GM12878 (cell line): ENCODE results near the gene TMC8. TPM values are rescaled to one million over a fixed set of nuclear protein-coding genes. Genes with fewer than 3 reads are reported as not detected.
A peak's percentile ranks its signal among the peaks of the same experiment; 100 is the strongest.

Source experiments
- ATAC-seq: fragments of 200-7000 bp; cut with Tn5 transposase; 3 replicates; pipeline ENCODE4 v1.9.1; 2020; ENCODE audit warnings: mild to moderate bottlenecking, moderate library complexity
- BruUV-seq: library from RNA; stranded (reverse); fragments of 400-500 nt; replicated peaks from 2 replicates; lab custom pipeline; 2021; lab: Mats Ljungman, UMichigan
- CTCF ChIA-PET: fragments of 300-600 bp; sonication (Branson Sonifier 250); formaldehyde crosslinking; extraction: SDS; loops from one replicate; lab custom pipeline; 2021; ENCODE audit warnings: inconsistent platforms; lab: Yijun Ruan, JAX
- POLR2A ChIA-PET: fragments of 350-600 bp; formaldehyde crosslinking; extraction: SDS; loops from one replicate; lab custom pipeline; 2021; ENCODE audit warnings: inconsistent platforms; lab: Charles Lee
- RAD21 ChIA-PET: fragments of 300-600 bp; sonication (Branson Sonifier 250); formaldehyde crosslinking; loops from one replicate; lab custom pipeline; 2023; ENCODE audit warnings: antibody characterized with exemption; ENCODE audit not compliant: unreplicated experiment; lab: Charles Lee
- SMC1A ChIA-PET: fragments of 300-600 bp; sonication (Branson Sonifier 250); formaldehyde crosslinking; loops from one replicate; lab custom pipeline; 2023; ENCODE audit not compliant: unreplicated experiment, uncharacterized antibody; lab: Charles Lee
- DNase-seq: peaks from one replicate; pipeline ENCODE4 v3.0.0-alpha.2; 2011; ENCODE audit warnings: low read depth, low spot score
- FAIRE-seq: peaks from 3 replicates; lab custom pipeline; 2011; peaks lifted over from hg19 to GRCh38; lab: Jason Lieb, UNC
- H2AFZ ChIP-seq: 2 replicates; pipeline ENCODE4 v1.6.0; 2011; ENCODE audit warnings: low read depth, low read length, control low read depth; ENCODE audit not compliant: control insufficient read depth
- H3K27ac ChIP-seq: 2 replicates; pipeline ENCODE4 v1.5.1; 2011; ENCODE audit warnings: control low read depth; ENCODE audit not compliant: control insufficient read depth, insufficient read depth
- H3K27me3 ChIP-seq, 2 experiments: replicated peaks in 1 of 2; 2 replicates each; pipeline versions ENCODE4 v1.6.0 to v1.6.1; 2011; ENCODE audit warnings: low read length in 1 of 2; ENCODE audit not compliant: control insufficient read depth in 2 of 2, insufficient read depth in 2 of 2
- H3K36me3 ChIP-seq, 2 experiments: 2 replicates each; pipeline ENCODE4 v1.5.1; 2011; ENCODE audit warnings: low read length in 1 of 2; ENCODE audit not compliant: control insufficient read depth in 2 of 2, insufficient read depth in 2 of 2
- H3K4me1 ChIP-seq: 2 replicates; pipeline ENCODE4 v1.6.1; 2011; ENCODE audit warnings: mild to moderate bottlenecking, low read length, moderate library complexity, mixed read lengths; ENCODE audit not compliant: control insufficient read depth, insufficient read depth
- H3K4me2 ChIP-seq: 2 replicates; pipeline ENCODE4 v1.6.0; 2011; ENCODE audit warnings: control low read depth; ENCODE audit not compliant: control insufficient read depth, insufficient read depth
- H3K4me3 ChIP-seq: fragments of 200-600 bp; sonication (generic); 2 replicates; pipeline ENCODE4 v1.5.1; 2016
- H3K79me2 ChIP-seq: 2 replicates; pipeline ENCODE4 v1.6.0; 2011; ENCODE audit warnings: low read length; ENCODE audit not compliant: control insufficient read depth, insufficient read depth
- H3K9ac ChIP-seq: 2 replicates; pipeline ENCODE4 v1.8.0; 2011; ENCODE audit warnings: low read length, control low read depth, mixed read lengths; ENCODE audit not compliant: control insufficient read depth, insufficient read depth
- H3K9me3 ChIP-seq: replicated peaks from 3 replicates; pipeline ENCODE4 v1.5.1; 2011; ENCODE audit warnings: mild to moderate bottlenecking, low read length; ENCODE audit not compliant: control insufficient read depth, insufficient read depth
- H4K20me1 ChIP-seq: 2 replicates; pipeline ENCODE4 v1.6.0; 2011; ENCODE audit not compliant: control insufficient read depth, insufficient read depth
- CBFB ChIP-seq: IDR thresholded peaks from 2 replicates; pipeline ENCODE4 v1.6.1; 2016; ENCODE audit warnings: antibody characterized with exemption, low read depth
- CHD2 ChIP-seq: IDR thresholded peaks from 2 replicates; pipeline ENCODE4 v1.6.1; 2011; ENCODE audit warnings: low read depth, low read length, improper control_type of control experiment, borderline replicate concordance
- CREM ChIP-seq: IDR thresholded peaks from 2 replicates; pipeline ENCODE4 v1.6.1; 2014; ENCODE audit warnings: antibody characterized with exemption, low read depth
- MTA2 ChIP-seq: fragments of 450-650 bp; IDR thresholded peaks from 2 replicates; pipeline ENCODE4 v1.6.1; 2016; ENCODE audit warnings: low read depth, mild to moderate bottlenecking, moderate library complexity
- NBN ChIP-seq: fragments of 450-650 bp; IDR thresholded peaks from 2 replicates; pipeline ENCODE4 v1.6.1; 2016
- NR2C2 ChIP-seq: IDR thresholded peaks from 2 replicates; pipeline ENCODE4 v1.6.1; 2011; ENCODE audit warnings: borderline replicate concordance, low read depth; ENCODE audit not compliant: control insufficient read depth, insufficient read length
- POLR2A ChIP-seq: IDR thresholded peaks from 2 replicates; pipeline ENCODE4 v1.6.1; 2011; ENCODE audit warnings: low read depth, mild to moderate bottlenecking, low read length
- POLR2AphosphoS2 ChIP-seq: IDR thresholded peaks from 2 replicates; pipeline ENCODE4 v1.6.1; 2011; ENCODE audit warnings: low read depth, mild to moderate bottlenecking, low read length, improper control_type of control experiment, moderate library complexity
- POU2F2 ChIP-seq: IDR thresholded peaks from 3 replicates; pipeline ENCODE4 v1.6.1; 2011; ENCODE audit warnings: low read depth, mild to moderate bottlenecking, low read length, borderline replicate concordance
- SMARCA5 ChIP-seq: fragments of 450-650 bp; IDR thresholded peaks from 2 replicates; pipeline ENCODE4 v1.6.1; 2017; ENCODE audit warnings: mild to moderate bottlenecking
- SUZ12 ChIP-seq: fragments of 200-600 bp; sonication (generic); IDR thresholded peaks from one replicate; pipeline ENCODE4 v1.6.1; 2018; ENCODE audit warnings: antibody characterized with exemption, mild to moderate bottlenecking; ENCODE audit not compliant: unreplicated experiment
- ZNF217 ChIP-seq: fragments of 450-650 bp; IDR thresholded peaks from 2 replicates; pipeline ENCODE4 v1.6.1; 2017; ENCODE audit warnings: antibody characterized with exemption, mild to moderate bottlenecking
- WGBS: methylation state at CpG from one replicate; pipeline ENCODE4 v1.1.6; 2016; ENCODE audit warnings: low lambda C conversion rate; ENCODE audit not compliant: insufficient replicate concordance, insufficient coverage; ENCODE audit errors: missing lambda C conversion rate; 5-methylcytosine and 5-hydroxymethylcytosine counted together
- in situ Hi-C: fragments of 300-500 bp; cut with MboI; formaldehyde crosslinking; loops from 9 replicates; pipeline ENCODE4 v1.14.3; 2018; ENCODE audit warnings: mixed read lengths
- intact Hi-C: fragments of 100-400 bp; cut with micrococcal nuclease; formaldehyde crosslinking; loops from one replicate; pipeline ENCODE4 v1.14.2; 2022; ENCODE audit not compliant: unreplicated experiment
- polyA plus RNA-seq, 11 experiments: library from polyadenylated mRNA; depleted of rRNA in 4 of 11; unstranded in 6 of 11; stranded (reverse) in 5 of 11; fragments of >200 nt; fragmentation: Nextera tagmentation in 4 of 11; fragmentation: Illumina TruSeq in 1 of 11; extraction: Ambion mirVana in 4 of 11; extraction: Trizol in 1 of 11; gene quantifications; 1 replicate in 1 of 11; 2 replicates in 10 of 11; pipeline versions ENCODE4 v1.2.1 to v1.2.3, GENCODE V29; 2011 to 2016; ENCODE audit warnings: inconsistent platforms in 2 of 11, missing spikeins in 2 of 11, low read depth in 1 of 11
- total RNA-seq, 4 experiments: library from RNA; depleted of rRNA in 3 of 4; stranded (reverse); fragments of >200 nt in 3 of 4; fragmentation: Illumina TruSeq in 1 of 4; extraction: Trizol in 1 of 4; gene quantifications; 2 replicates each; pipeline versions ENCODE4 v1.2.1 to v1.2.3, GENCODE V29; 2013 to 2021
- TF ChIP-seq, protein P1 (sequence below): fragments of 450-650 bp; formaldehyde crosslinking; IDR thresholded peaks from 2 replicates; pipeline ENCODE4 v1.5.0; 2022; ENCODE audit warnings: mild to moderate bottlenecking, missing genetic modification characterization
- TF ChIP-seq, protein P2 (sequence below): IDR thresholded peaks from 2 replicates; pipeline ENCODE4 v1.6.1; 2012; ENCODE audit warnings: low read depth, low read length, improper control_type of control experiment
- TF ChIP-seq, protein P3 (sequence below): fragments of 450-650 bp; IDR thresholded peaks from 2 replicates; pipeline ENCODE4 v1.6.1; 2016; ENCODE audit warnings: mild to moderate bottlenecking

TMC8 gene
- total and polyA plus RNA-seq, 10 of the 15 experiments (the other 5 are each of a cell fraction or from before 2014, with no cell fraction given): 2.7 to 128 (median 40.0) TPM

DNA sequence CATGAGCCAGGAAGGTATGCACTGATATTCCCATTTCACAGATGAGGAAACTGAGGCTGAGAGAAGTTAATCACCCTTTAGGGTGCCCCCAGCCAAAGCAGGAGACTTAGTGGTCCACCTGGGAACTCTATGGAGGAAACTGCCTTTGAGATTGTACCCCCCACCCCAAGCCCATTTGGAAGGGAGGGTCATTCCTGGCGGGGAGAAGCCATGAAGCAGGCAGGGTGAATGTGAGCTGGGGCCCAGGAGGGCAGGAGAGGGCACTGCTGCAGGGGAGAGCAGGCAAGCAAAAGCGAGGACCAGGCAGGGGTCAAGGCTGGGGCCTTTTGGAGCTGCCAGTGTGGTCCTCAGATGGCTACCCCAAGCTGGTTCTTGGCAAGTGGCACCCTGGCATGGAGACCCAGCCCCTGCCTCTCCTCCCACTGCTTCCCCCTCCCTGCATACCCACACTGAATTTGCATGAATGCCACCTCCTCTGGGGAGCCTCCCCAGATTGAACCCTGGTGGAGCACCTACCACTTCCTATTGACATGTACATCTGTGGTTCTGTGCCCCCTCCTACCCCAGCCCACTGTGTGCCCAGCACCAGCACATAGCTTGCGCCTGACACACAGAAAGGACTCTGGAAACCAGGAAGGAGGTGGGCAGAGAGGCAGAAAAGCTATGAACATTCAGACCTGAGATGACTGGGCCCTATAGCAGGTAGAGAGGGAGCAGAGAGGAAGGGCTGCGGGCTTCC lies 1.1 kb upstream of the TMC8 start:
- in situ Hi-C loops (no loop called here), intact Hi-C loops (loop anchor here (2.0 kb wide), 1 partner anchor 17 kb away; no protein-coding TSS in a partner anchor)
- Histone ChIP-seq H3K79me2 (peaks cover 98% of the 10 kb centered on the region), H3K9ac (peak overlapping the region; percentile 86), H3K9me3 (no peaks in the 10 kb centered on the region), H3K4me3 (peak overlapping the region; percentile 94), H4K20me1 (no peaks in the 10 kb centered on the region), H3K4me1 (peaks cover 59% of the 10 kb centered on the region), H3K27me3 (no peaks in the 10 kb centered on the region), H3K36me3 (peaks cover 0 to under 1% of the 10 kb centered on the region in 2 experiments; a peak in 3 of 4 replicates), H3K4me2 (peak overlapping the region; percentile 96), H3K27ac (peak overlapping the region; percentile 93), H2AFZ (no peak overlapping the region)
- ATAC-seq (no peak), DNase-seq (no peak), FAIRE-seq (no peak)
- WGBS: 17% methylated on average over 4 of the region's 4 CpGs
- CTCF ChIA-PET: interaction anchor here (1.0 to 12.7 kb wide), 7 partner anchors 7 to 121 kb away, joined by 3 to 100 read pairs (median 7); no protein-coding TSS in a partner anchor
- TSS peak; percentile 1 for BruUV-seq
- SMC1A ChIA-PET: interaction anchor here (0.6 to 1.7 kb wide), 7 partner anchors 11 to 109 kb away, joined by 3 to 6 read pairs (median 3); no protein-coding TSS in a partner anchor
- TF ChIP-seq MTA2 (no peak), SMARCA5 (peak; percentile 83), NR2C2 (no peak), CHD2 (0 out of 2 replicates have a peak, but pooled peaks have one; percentile 4), NBN (no peak), POU2F2 (peak; percentile 84), CREM (no peak), SUZ12 (no peak), POLR2AphosphoS2 (peak; percentile 31; the same call in 1 of the 2 replicates), POLR2A (peak; percentile 40; the same call in 1 of the 2 replicates), CBFB (no peak), ZNF217 (peak; percentile 69)
- TF ChIP-seq, protein P1, sequence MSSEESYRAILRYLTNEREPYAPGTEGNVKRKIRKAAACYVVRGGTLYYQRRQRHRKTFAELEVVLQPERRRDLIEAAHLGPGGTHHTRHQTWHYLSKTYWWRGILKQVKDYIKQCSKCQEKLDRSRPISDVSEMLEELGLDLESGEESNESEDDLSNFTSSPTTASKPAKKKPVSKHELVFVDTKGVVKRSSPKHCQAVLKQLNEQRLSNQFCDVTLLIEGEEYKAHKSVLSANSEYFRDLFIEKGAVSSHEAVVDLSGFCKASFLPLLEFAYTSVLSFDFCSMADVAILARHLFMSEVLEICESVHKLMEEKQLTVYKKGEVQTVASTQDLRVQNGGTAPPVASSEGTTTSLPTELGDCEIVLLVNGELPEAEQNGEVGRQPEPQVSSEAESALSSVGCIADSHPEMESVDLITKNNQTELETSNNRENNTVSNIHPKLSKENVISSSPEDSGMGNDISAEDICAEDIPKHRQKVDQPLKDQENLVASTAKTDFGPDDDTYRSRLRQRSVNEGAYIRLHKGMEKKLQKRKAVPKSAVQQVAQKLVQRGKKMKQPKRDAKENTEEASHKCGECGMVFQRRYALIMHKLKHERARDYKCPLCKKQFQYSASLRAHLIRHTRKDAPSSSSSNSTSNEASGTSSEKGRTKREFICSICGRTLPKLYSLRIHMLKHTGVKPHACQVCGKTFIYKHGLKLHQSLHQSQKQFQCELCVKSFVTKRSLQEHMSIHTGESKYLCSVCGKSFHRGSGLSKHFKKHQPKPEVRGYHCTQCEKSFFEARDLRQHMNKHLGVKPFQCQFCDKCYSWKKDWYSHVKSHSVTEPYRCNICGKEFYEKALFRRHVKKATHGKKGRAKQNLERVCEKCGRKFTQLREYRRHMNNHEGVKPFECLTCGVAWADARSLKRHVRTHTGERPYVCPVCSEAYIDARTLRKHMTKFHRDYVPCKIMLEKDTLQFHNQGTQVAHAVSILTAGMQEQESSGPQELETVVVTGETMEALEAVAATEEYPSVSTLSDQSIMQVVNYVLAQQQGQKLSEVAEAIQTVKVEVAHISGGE (CRISPR knock-in tag): 0 out of 2 replicates have a peak, but pooled peaks have one; percentile 1
- TF ChIP-seq, protein P2, sequence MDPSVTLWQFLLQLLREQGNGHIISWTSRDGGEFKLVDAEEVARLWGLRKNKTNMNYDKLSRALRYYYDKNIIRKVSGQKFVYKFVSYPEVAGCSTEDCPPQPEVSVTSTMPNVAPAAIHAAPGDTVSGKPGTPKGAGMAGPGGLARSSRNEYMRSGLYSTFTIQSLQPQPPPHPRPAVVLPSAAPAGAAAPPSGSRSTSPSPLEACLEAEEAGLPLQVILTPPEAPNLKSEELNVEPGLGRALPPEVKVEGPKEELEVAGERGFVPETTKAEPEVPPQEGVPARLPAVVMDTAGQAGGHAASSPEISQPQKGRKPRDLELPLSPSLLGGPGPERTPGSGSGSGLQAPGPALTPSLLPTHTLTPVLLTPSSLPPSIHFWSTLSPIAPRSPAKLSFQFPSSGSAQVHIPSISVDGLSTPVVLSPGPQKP: no peak
- TF ChIP-seq, protein P3, sequence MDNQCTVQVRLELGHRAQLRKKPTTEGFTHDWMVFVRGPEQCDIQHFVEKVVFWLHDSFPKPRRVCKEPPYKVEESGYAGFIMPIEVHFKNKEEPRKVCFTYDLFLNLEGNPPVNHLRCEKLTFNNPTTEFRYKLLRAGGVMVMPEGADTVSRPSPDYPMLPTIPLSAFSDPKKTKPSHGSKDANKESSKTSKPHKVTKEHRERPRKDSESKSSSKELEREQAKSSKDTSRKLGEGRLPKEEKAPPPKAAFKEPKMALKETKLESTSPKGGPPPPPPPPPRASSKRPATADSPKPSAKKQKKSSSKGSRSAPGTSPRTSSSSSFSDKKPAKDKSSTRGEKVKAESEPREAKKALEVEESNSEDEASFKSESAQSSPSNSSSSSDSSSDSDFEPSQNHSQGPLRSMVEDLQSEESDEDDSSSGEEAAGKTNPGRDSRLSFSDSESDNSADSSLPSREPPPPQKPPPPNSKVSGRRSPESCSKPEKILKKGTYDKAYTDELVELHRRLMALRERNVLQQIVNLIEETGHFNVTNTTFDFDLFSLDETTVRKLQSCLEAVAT: 0 out of 2 replicates have a peak, but pooled peaks have one; percentile 39
- RAD21 ChIA-PET: interaction anchor here (0.9 to 1.8 kb wide), 11 partner anchors 11 to 88 kb away, joined by 3 to 10 read pairs (median 6); no protein-coding TSS in a partner anchor
- POLR2A ChIA-PET: interaction anchor here (0.8 to 8.0 kb wide), 10 partner anchors 13 to 109 kb away, joined by 3 to 85 read pairs (median 5); partner anchors contain the start of genes C17orf99 and SYNGR2
